Mammary epithelial cell (primary cell): ENCODE data around the gene NLGN1.

ENCODE experiments used
- EZH2 ChIP-seq: IDR thresholded peaks from 2 replicates; pipeline ENCODE4 v1.6.1; 2012; ENCODE audit warnings: low read length, inconsistent platforms, borderline replicate concordance
- TF ChIP-seq, protein P1 (sequence below), 2 donors: IDR thresholded peaks in 1 of 2; conservative IDR thresholded peaks in 1 of 2; 2 replicates each; pipeline ENCODE4 v1.5.1; 2011 to 2012; ENCODE audit warnings: inconsistent platforms in 2 of 2, low read length in 2 of 2, mild to moderate bottlenecking in 2 of 2, control low read depth in 1 of 2, low read depth in 1 of 2; ENCODE audit not compliant: insufficient read depth in 1 of 2; ENCODE audit errors: extremely low read depth in 1 of 2

DNA sequence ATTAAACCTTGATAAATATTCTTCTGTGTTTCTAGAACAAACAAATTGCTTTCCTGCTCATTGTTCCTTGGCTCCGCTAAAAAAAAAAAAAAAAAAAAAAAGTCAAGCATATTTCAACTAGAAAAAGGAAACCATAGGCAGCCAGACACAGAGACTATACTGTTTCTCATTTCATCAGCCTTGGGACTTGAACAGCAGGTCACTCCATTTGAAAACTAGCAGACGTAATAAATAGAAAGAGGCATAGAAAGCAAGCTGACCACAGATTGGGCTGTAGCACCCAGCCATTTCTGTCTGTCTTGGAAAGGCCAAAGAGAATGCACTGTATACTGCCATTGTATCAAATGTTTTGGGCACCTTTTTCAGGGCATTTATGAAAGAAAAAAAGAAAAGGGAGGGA lies 697.1 kb downstream of the NLGN1 start:
- TF ChIP-seq, protein P1, sequence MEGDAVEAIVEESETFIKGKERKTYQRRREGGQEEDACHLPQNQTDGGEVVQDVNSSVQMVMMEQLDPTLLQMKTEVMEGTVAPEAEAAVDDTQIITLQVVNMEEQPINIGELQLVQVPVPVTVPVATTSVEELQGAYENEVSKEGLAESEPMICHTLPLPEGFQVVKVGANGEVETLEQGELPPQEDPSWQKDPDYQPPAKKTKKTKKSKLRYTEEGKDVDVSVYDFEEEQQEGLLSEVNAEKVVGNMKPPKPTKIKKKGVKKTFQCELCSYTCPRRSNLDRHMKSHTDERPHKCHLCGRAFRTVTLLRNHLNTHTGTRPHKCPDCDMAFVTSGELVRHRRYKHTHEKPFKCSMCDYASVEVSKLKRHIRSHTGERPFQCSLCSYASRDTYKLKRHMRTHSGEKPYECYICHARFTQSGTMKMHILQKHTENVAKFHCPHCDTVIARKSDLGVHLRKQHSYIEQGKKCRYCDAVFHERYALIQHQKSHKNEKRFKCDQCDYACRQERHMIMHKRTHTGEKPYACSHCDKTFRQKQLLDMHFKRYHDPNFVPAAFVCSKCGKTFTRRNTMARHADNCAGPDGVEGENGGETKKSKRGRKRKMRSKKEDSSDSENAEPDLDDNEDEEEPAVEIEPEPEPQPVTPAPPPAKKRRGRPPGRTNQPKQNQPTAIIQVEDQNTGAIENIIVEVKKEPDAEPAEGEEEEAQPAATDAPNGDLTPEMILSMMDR (conservative IDR thresholded peaks at IDR 0.05 in 1 of 2, IDR thresholded peaks at IDR 0.05 in 1 of 2; ENCODE audit: extremely low read depth in 1 of 2, insufficient read depth in 1 of 2, low read depth in 1 of 2, low read length in 2 of 2): no peak
- TF ChIP-seq EZH2: no peak
